Trophoblast cell (in vitro differentiated cells and primary cell): ENCODE measurements around the gene CDHR3.

Source experiments
- DNase-seq, 2 donors: peaks; one replicate each; pipeline ENCODE4 v3.0.0-alpha.2; 2016
- H2AFZ ChIP-seq: 2 replicates; pipeline ENCODE4 v1.6.1; 2013; ENCODE audit warnings: low read length, moderate library complexity, mild to moderate bottlenecking; ENCODE audit not compliant: insufficient read depth, poor library complexity
- H2AK5ac ChIP-seq: 2 replicates; pipeline ENCODE4 v1.6.1; 2013; ENCODE audit warnings: mild to moderate bottlenecking, low read length
- H2BK120ac ChIP-seq: 2 replicates; pipeline ENCODE4 v1.6.1; 2013; ENCODE audit warnings: low read length, mild to moderate bottlenecking, moderate library complexity; ENCODE audit not compliant: insufficient read depth, poor library complexity
- H2BK12ac ChIP-seq: 2 replicates; pipeline ENCODE4 v1.6.1; 2013; ENCODE audit warnings: mild to moderate bottlenecking, low read length, moderate library complexity
- H2BK5ac ChIP-seq: 2 replicates; pipeline ENCODE4 v1.6.1; 2013; ENCODE audit warnings: low read length, low read depth, moderate library complexity, mild to moderate bottlenecking; ENCODE audit not compliant: poor library complexity
- H3K14ac ChIP-seq: 2 replicates; pipeline ENCODE4 v1.6.1; 2013; ENCODE audit warnings: mild to moderate bottlenecking, low read length
- H3K18ac ChIP-seq: 2 replicates; pipeline ENCODE4 v1.6.1; 2013; ENCODE audit warnings: mild to moderate bottlenecking, low read length
- H3K23ac ChIP-seq: 2 replicates; pipeline ENCODE4 v1.6.1; 2013; ENCODE audit warnings: low read length
- H3K27ac ChIP-seq: 2 replicates; pipeline ENCODE4 v1.5.1; 2013; ENCODE audit warnings: low read depth, mild to moderate bottlenecking, inconsistent platforms, low read length, moderate library complexity
- H3K27me3 ChIP-seq: 2 replicates; pipeline ENCODE4 v1.6.1; 2013; ENCODE audit warnings: inconsistent platforms, mild to moderate bottlenecking, low read length, moderate library complexity; ENCODE audit not compliant: insufficient read depth
- H3K36me3 ChIP-seq, 2 experiments: 1 replicate in 1 of 2; 2 replicates in 1 of 2; pipeline ENCODE4 v1.6.1; 2013; ENCODE audit warnings: low read length in 2 of 2, mild to moderate bottlenecking in 2 of 2, moderate library complexity in 1 of 2; ENCODE audit not compliant: insufficient read depth in 2 of 2, control insufficient read depth in 1 of 2
- H3K4ac ChIP-seq: 2 replicates; pipeline ENCODE4 v1.6.1; 2013; ENCODE audit warnings: low read depth, mild to moderate bottlenecking, low read length, moderate library complexity
- H3K4me1 ChIP-seq, 2 experiments: 1 replicate in 1 of 2; 2 replicates in 1 of 2; pipeline ENCODE4 v1.6.1; 2013; ENCODE audit warnings: low read length in 2 of 2, mild to moderate bottlenecking in 2 of 2, moderate library complexity in 1 of 2; ENCODE audit not compliant: insufficient read depth in 2 of 2, control insufficient read depth in 1 of 2
- H3K4me2 ChIP-seq: 2 replicates; pipeline ENCODE4 v1.6.1; 2013; ENCODE audit warnings: inconsistent platforms, mild to moderate bottlenecking, low read length, moderate library complexity
- H3K4me3 ChIP-seq: 2 replicates; pipeline ENCODE4 v1.5.1; 2013; ENCODE audit warnings: mild to moderate bottlenecking, low read depth, low read length, inconsistent platforms
- H3K79me1 ChIP-seq: one replicate; pipeline ENCODE4 v1.6.1; 2013; ENCODE audit warnings: low read length
- H3K79me2 ChIP-seq: 2 replicates; pipeline ENCODE4 v1.6.1; 2013; ENCODE audit warnings: low read length, mild to moderate bottlenecking; ENCODE audit not compliant: control insufficient read depth, insufficient read depth, poor library complexity
- H3K9ac ChIP-seq: 2 replicates; pipeline ENCODE4 v1.6.1; 2013; ENCODE audit warnings: mild to moderate bottlenecking, low read length
- H3K9me3 ChIP-seq: 2 replicates; pipeline ENCODE4 v1.6.1; 2013; ENCODE audit warnings: low read depth, mild to moderate bottlenecking, control low read depth, inconsistent platforms, low read length; ENCODE audit not compliant: insufficient read depth
- H4K12ac ChIP-seq: 2 replicates; pipeline ENCODE4 v1.6.1; 2013; ENCODE audit warnings: low read depth, mild to moderate bottlenecking, low read length, moderate library complexity
- H4K8ac ChIP-seq: 2 replicates; pipeline ENCODE4 v1.6.1; 2013; ENCODE audit warnings: low read depth, mild to moderate bottlenecking, low read length, moderate library complexity
- H4K91ac ChIP-seq: one replicate; pipeline ENCODE4 v1.6.1; 2013; ENCODE audit warnings: low read depth, mild to moderate bottlenecking, low read length, moderate library complexity
- WGBS: extraction: QIAGEN DNeasy Blood & Tissue Kit; methylation state at CpG from one replicate; pipeline ENCODE4 v1.1.7; 2013; ENCODE audit warnings: missing lambda C conversion rate; ENCODE audit not compliant: insufficient read length, insufficient coverage; ENCODE audit errors: extremely low coverage; 5-methylcytosine and 5-hydroxymethylcytosine counted together

The CDHR3 gene

GRCh38 chr7:106042196-106042611 is 79.1 kb downstream of the CDHR3 start:
- Histone ChIP-seq H4K8ac (no peak overlapping the region), H4K91ac (no peak overlapping the region), H3K79me2 (no peaks in the 10 kb centered on the region), H3K4ac (no peak overlapping the region), H2BK5ac (no peak overlapping the region), H3K14ac (no peak overlapping the region), H3K27me3 (no peaks in the 10 kb centered on the region), H3K27ac (no peak overlapping the region), H3K4me1 (peaks cover 0 to 7% of the 10 kb centered on the region in 2 experiments), H2AFZ (no peak overlapping the region), H3K23ac (no peak overlapping the region), H2BK120ac (no peak overlapping the region), H3K9ac (no peak overlapping the region), H3K79me1 (no peaks in the 10 kb centered on the region), H3K9me3 (no peaks in the 10 kb centered on the region), H4K12ac (no peak overlapping the region), H3K18ac (no peak overlapping the region), H2AK5ac (no peak overlapping the region), H3K36me3 (no peaks in the 10 kb centered on the region), H3K4me2 (no peak overlapping the region), H3K4me3 (no peak overlapping the region), H2BK12ac (no peak overlapping the region)
- DNase-seq = no peak
- WGBS = no CpG with 5 or more reads among the region's 4 CpGs

GRCh38 chr7:106045139-106045538 is 82.1 kb downstream of the CDHR3 start:
- no peak overlapping the region for H2AFZ ChIP-seq
- H3K79me2 ChIP-seq = no peaks in the 10 kb centered on the region
- no peaks in the 10 kb centered on the region for H3K36me3 ChIP-seq
- no peak overlapping the region for H4K91ac ChIP-seq
- no peak for DNase-seq
- no peak overlapping the region for H2AK5ac ChIP-seq
- H3K23ac ChIP-seq = no peak overlapping the region
- H4K8ac ChIP-seq = no peak overlapping the region
- no peak overlapping the region for H3K14ac ChIP-seq
- no peak overlapping the region for H4K12ac ChIP-seq
- H3K4ac ChIP-seq = no peak overlapping the region
- H3K27me3 ChIP-seq = no peaks in the 10 kb centered on the region
- H3K4me3 ChIP-seq = no peak overlapping the region
- H3K27ac ChIP-seq = no peak overlapping the region
- H3K18ac ChIP-seq = no peak overlapping the region
- H2BK120ac ChIP-seq = no peak overlapping the region
- H2BK12ac ChIP-seq = no peak overlapping the region
- no peak overlapping the region for H2BK5ac ChIP-seq
- no peak overlapping the region for H3K9ac ChIP-seq
- peaks cover under 1 to 6% of the 10 kb centered on the region in 2 experiments for H3K4me1 ChIP-seq
- no peaks in the 10 kb centered on the region for H3K9me3 ChIP-seq
- H3K79me1 ChIP-seq = no peaks in the 10 kb centered on the region
- H3K4me2 ChIP-seq = no peak overlapping the region
- WGBS = no CpG with 5 or more reads among the region's 2 CpGs

- no peak overlapping the region for H3K9ac ChIP-seq
- no peak overlapping the region for H4K8ac ChIP-seq
- H2AFZ ChIP-seq = no peak overlapping the region
- no peak overlapping the region for H4K12ac ChIP-seq
- H2BK5ac ChIP-seq = no peak overlapping the region
- no peak overlapping the region for H3K4ac ChIP-seq
- H3K27me3 ChIP-seq = no peaks in the 10 kb centered on the region
- no peaks in the 10 kb centered on the region for H3K79me1 ChIP-seq
- no peak overlapping the region for H3K4me3 ChIP-seq
- WGBS = no CpG with 5 or more reads among the region's 1 CpG
- H3K14ac ChIP-seq = no peak overlapping the region
- peaks cover 5 to 11% of the 10 kb centered on the region in 2 experiments for H3K4me1 ChIP-seq
- DNase-seq = no peak
- H2BK12ac ChIP-seq = no peak overlapping the region
- H3K18ac ChIP-seq = no peak overlapping the region
- no peaks in the 10 kb centered on the region for H3K79me2 ChIP-seq
- H3K9me3 ChIP-seq = no peaks in the 10 kb centered on the region
- no peaks in the 10 kb centered on the region for H3K36me3 ChIP-seq
- H3K27ac ChIP-seq = no peak overlapping the region
- H2BK120ac ChIP-seq = no peak overlapping the region
- H4K91ac ChIP-seq = no peak overlapping the region
- no peak overlapping the region for H3K4me2 ChIP-seq
- no peak overlapping the region for H2AK5ac ChIP-seq
- no peak overlapping the region for H3K23ac ChIP-seq
Observed at GRCh38 chr7:106045586-106045985, 82.5 kb downstream of the CDHR3 start.

- no peak overlapping the region for H2BK12ac ChIP-seq
- no peak overlapping the region for H2AFZ ChIP-seq
- no peaks in the 10 kb centered on the region for H3K79me1 ChIP-seq
- H4K91ac ChIP-seq = no peak overlapping the region
- H3K23ac ChIP-seq = no peak overlapping the region
- H3K14ac ChIP-seq = no peak overlapping the region
- no peak overlapping the region for H4K8ac ChIP-seq
- no peaks in the 10 kb centered on the region for H3K27me3 ChIP-seq
- H3K18ac ChIP-seq = no peak overlapping the region
- H3K4me3 ChIP-seq = no peak overlapping the region
- no peaks in the 10 kb centered on the region for H3K79me2 ChIP-seq
- no peak overlapping the region for H3K9ac ChIP-seq
- H3K9me3 ChIP-seq = no peaks in the 10 kb centered on the region
- H3K4ac ChIP-seq = no peak overlapping the region
- no peak overlapping the region for H2BK5ac ChIP-seq
- H3K36me3 ChIP-seq = no peaks in the 10 kb centered on the region
- no peak overlapping the region for H2AK5ac ChIP-seq
- no peak overlapping the region for H4K12ac ChIP-seq
- no CpG with 5 or more reads among the region's 5 CpGs for WGBS
- no peak overlapping the region for H3K4me2 ChIP-seq
- no peak for DNase-seq
- no peak overlapping the region for H3K27ac ChIP-seq
- no peak overlapping the region for H2BK120ac ChIP-seq
- H3K4me1 ChIP-seq = peaks cover 6 to 17% of the 10 kb centered on the region in 2 experiments
Observed at GRCh38 chr7:106047184-106047583, 84.1 kb downstream of the CDHR3 start.
